Adipocyte (in vitro differentiated cells): ENCODE data around the gene P2RX5.

Experiments
- DNase-seq: peaks from one replicate; pipeline ENCODE4 v3.0.0-alpha.2; 2015; ENCODE audit warnings: low read depth
- H3K27me3 ChIP-seq: replicated peaks from 2 replicates; pipeline ENCODE4 v1.7.0; 2013; ENCODE audit warnings: mild to moderate bottlenecking, low read length, moderate library complexity; ENCODE audit not compliant: control insufficient read depth, insufficient read depth
- H3K36me3 ChIP-seq: 2 replicates; pipeline ENCODE4 v1.7.0; 2013; ENCODE audit warnings: low read length, mild to moderate bottlenecking, moderate library complexity; ENCODE audit not compliant: control insufficient read depth, insufficient read depth, severe bottlenecking
- H3K4me1 ChIP-seq: 2 replicates; pipeline ENCODE4 v1.7.0; 2013; ENCODE audit warnings: mild to moderate bottlenecking, low read length, moderate library complexity; ENCODE audit not compliant: control insufficient read depth, insufficient read depth
- H3K4me3 ChIP-seq: 2 replicates; pipeline ENCODE4 v1.7.0; 2013; ENCODE audit warnings: mild to moderate bottlenecking, low read length, moderate library complexity
- H3K9ac ChIP-seq: 2 replicates; pipeline ENCODE4 v1.7.0; 2013; ENCODE audit warnings: mild to moderate bottlenecking, low read length, moderate library complexity
- H3K9me3 ChIP-seq: 2 replicates; pipeline ENCODE4 v1.7.0; 2013; ENCODE audit warnings: mild to moderate bottlenecking, low read length, moderate library complexity; ENCODE audit not compliant: control insufficient read depth

Gene P2RX5

DNA sequence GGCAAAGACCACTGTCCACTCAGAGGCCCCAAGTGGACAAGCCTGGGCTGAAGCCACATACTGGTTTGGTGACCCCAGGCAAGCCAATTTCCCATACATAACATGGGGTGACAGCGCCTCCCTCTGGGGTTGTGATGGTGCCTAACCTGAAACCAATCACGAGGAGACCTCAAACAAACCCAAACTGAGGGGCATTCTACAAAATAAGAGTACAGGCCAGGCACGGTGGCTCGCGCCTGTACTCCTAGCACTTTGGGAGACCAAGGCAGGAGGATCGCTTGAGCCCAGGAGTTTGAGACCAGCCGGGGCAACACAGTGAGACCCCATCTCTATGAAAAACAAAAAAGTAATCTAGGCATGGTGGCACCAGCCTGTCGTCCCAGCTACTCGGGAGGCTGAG is 3.6 kb downstream of the P2RX5 start:
- no peaks in the 10 kb centered on the region for H3K9me3 ChIP-seq
- H3K9ac ChIP-seq: no peak overlapping the region
- no peaks in the 10 kb centered on the region for H3K36me3 ChIP-seq
- H3K4me3 ChIP-seq: no peak overlapping the region
- DNase-seq: no peak
- H3K27me3 ChIP-seq: peaks cover 10% of the 10 kb centered on the region
- H3K4me1 ChIP-seq: peaks cover 4% of the 10 kb centered on the region

DNA sequence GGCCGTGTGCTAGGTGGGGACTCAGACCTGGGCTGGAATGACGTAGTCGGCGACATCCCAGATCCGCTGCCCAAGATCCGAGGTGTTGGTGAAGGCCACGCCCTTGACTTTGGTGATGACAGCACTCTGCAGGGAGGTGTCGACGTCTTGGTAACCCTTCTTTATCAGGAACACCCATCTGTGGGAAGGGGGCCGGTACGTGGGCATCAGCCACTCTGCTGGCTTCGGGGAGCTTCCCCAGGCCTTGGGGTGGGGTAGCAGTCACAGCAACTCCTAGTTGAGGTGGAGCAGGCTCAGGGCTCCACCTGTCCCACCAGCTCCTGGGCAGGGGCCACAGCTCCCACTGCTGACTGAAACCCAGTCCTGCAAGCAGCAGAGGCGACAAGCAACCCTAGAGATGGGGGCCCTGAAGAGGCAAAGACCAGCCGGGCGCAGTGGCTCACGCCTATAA is 4.3 kb downstream of the P2RX5 start:
- no peak for DNase-seq
- no peak overlapping the region for H3K4me3 ChIP-seq
- H3K9ac ChIP-seq: no peak overlapping the region
- H3K9me3 ChIP-seq: no peaks in the 10 kb centered on the region
- H3K4me1 ChIP-seq: peaks cover 4% of the 10 kb centered on the region
- H3K36me3 ChIP-seq: no peaks in the 10 kb centered on the region
- peaks cover 10% of the 10 kb centered on the region for H3K27me3 ChIP-seq

- no peak for DNase-seq
- Histone ChIP-seq H3K36me3 (no peaks in the 10 kb centered on the region), H3K4me1 (peaks cover under 1% of the 10 kb centered on the region), H3K4me3 (no peak overlapping the region), H3K9ac (no peak overlapping the region), H3K27me3 (peaks cover 11% of the 10 kb centered on the region), H3K9me3 (no peaks in the 10 kb centered on the region)
Measured at GRCh38 chr17:3690094-3690715, 5.8 kb downstream of the P2RX5 start.

DNA sequence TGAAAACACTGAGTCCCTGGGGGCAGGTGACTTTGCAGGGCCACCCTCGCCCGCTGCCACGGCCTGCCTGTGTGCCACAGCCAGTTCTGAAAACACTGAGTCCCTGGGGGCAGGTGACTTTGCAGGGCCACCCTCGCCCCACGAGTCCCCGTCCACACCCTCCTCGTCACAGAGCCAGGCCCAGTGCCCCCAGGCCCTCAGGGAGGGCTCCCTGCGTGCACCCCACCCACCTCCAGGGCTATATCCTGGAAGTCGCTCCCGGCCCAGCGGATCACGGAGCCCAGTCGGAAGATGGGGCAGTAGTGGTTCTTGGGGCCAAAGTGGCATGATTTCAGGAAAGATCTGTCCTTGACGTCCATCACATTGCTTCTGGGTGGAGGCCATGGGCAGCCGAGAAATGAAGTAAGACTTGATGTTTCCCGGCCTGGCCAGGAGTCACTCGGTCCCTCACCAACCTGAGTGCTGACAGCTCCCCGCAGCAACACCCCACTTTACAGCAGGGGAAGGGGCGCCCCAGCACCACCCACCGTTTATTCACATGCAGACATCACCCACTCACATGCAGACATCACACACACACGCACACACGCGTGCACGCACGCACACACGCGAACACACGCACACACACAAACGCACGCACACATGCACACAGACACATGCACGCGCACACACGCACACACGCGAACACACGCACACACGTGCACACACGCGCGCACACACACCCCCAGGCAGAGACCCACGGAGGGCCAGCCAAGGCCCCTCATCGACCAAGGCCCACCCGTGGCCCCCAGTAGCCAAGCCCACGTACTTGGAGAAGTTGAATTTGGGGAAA is 6.5 kb downstream of the P2RX5 start:
- Histone ChIP-seq H3K4me1 (no peaks in the 10 kb centered on the region), H3K9me3 (no peaks in the 10 kb centered on the region), H3K36me3 (no peaks in the 10 kb centered on the region), H3K4me3 (no peak overlapping the region), H3K27me3 (peaks cover 18% of the 10 kb centered on the region), H3K9ac (no peak overlapping the region)
- no peak for DNase-seq

DNA sequence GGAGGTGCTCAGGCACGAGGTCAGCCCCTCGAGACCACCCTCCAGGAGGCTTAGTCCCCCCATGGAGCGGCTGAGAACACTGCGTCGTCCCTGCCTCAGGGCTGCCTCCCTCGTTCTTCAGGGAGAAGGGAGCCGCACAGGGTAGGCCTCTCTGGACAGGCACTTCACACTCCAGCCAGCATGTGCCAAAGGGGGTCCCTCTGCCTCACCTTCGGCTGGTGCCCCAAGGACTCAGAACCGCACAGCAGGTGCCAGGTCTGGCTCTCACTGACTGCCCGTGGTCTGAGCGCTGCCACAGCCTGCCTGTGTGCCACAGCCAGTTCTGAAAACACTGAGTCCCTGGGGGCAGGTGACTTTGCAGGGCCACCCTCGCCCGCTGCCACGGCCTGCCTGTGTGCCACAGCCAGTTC is 7.1 kb downstream of the P2RX5 start:
- Histone ChIP-seq H3K36me3 (no peaks in the 10 kb centered on the region), H3K27me3 (peaks cover 23% of the 10 kb centered on the region), H3K4me1 (no peaks in the 10 kb centered on the region), H3K9ac (no peak overlapping the region), H3K9me3 (no peaks in the 10 kb centered on the region), H3K4me3 (no peak overlapping the region)
- no peak for DNase-seq

- Histone ChIP-seq H3K9me3 (no peaks in the 10 kb centered on the region), H3K9ac (no peak overlapping the region), H3K4me1 (no peaks in the 10 kb centered on the region), H3K36me3 (no peaks in the 10 kb centered on the region), H3K27me3 (peaks cover 26% of the 10 kb centered on the region), H3K4me3 (no peak overlapping the region)
- DNase-seq: no peak
Measured at GRCh38 chr17:3688027-3688553, 7.9 kb downstream of the P2RX5 start.

- H3K4me3 ChIP-seq: no peak overlapping the region
- peaks cover 33% of the 10 kb centered on the region for H3K27me3 ChIP-seq
- no peaks in the 10 kb centered on the region for H3K4me1 ChIP-seq
- no peak for DNase-seq
- H3K36me3 ChIP-seq: no peaks in the 10 kb centered on the region
- H3K9me3 ChIP-seq: no peaks in the 10 kb centered on the region
- no peak overlapping the region for H3K9ac ChIP-seq
Measured at GRCh38 chr17:3685174-3685573, 10.8 kb downstream of the P2RX5 start.

DNA sequence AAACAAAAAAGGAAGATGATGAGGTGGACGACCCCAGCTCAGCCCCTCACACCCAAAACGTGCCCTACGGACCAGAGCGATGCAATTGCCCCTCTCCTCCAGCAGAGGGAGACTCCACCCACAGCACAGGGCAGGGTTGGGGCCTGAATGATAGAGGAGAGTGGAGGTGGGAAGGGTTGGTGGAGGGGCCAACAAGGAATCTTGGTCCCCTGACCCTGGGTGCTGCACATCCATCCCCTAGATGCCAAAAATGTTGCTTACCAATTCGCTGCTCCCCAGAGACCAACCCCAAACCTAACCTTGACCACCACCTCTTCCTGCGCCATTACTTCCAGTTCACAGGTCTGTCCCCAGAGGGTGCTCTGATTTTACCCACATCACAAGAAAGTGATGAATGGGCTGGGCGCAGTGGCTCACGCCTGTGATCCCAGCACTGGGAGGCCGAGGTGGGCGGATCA is 12.9 kb downstream of the P2RX5 start:
- no peak overlapping the region for H3K9ac ChIP-seq
- no peaks in the 10 kb centered on the region for H3K36me3 ChIP-seq
- H3K4me1 ChIP-seq: no peaks in the 10 kb centered on the region
- H3K4me3 ChIP-seq: no peak overlapping the region
- H3K9me3 ChIP-seq: no peaks in the 10 kb centered on the region
- H3K27me3 ChIP-seq: peaks cover 38% of the 10 kb centered on the region
- DNase-seq: peak; percentile 66

DNA sequence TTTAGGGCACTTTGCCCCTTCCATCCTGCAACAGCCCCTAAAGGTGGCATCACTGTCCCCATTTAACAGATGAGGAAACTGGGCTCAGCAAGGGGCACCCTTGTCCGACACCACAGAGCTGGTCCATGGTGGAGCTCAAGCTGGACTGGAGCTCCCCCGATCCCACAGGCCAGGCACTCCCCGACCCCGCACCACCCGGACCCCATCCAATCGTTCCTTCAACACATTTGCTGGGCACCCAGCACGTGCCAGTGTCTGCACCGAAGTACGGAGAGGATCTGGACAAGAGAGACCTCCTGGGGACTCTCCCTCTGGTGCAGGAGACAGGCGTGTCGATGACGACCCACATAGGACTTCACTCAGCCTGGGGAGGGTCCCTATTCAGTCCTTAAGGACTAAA is 13.9 kb downstream of the P2RX5 start:
- DNase-seq: no peak

DNA sequence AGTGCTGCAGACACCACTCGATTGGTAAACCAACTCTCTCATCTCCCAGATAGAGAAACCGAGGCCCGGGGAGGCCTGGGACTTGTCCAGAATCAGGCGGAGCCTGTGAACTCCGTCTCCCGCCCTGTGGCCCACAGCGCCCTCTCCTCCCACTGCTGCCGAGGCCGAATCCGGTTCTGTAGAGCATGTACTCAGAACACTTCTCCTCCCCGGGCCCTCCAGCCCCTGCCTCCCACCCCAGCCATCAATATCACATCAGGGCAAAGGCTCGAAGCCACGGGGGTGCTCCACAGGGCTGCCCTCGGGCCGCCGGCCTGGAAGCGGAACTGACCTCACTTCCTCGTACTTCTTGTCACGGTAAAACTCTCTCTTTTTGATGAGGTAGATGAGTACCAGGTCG is 14.4 kb downstream of the P2RX5 start:
- H3K9ac ChIP-seq: no peak overlapping the region
- H3K36me3 ChIP-seq: no peaks in the 10 kb centered on the region
- H3K4me3 ChIP-seq: no peak overlapping the region
- peaks cover 38% of the 10 kb centered on the region for H3K27me3 ChIP-seq
- H3K4me1 ChIP-seq: no peaks in the 10 kb centered on the region
- no peak for DNase-seq
- H3K9me3 ChIP-seq: no peaks in the 10 kb centered on the region

More for the DNA sequence above, 13.9 kb downstream of the P2RX5 start:
- Histone ChIP-seq H3K9ac (no peak overlapping the region), H3K4me1 (no peaks in the 10 kb centered on the region), H3K4me3 (no peak overlapping the region), H3K27me3 (peaks cover 38% of the 10 kb centered on the region), H3K9me3 (no peaks in the 10 kb centered on the region), H3K36me3 (no peaks in the 10 kb centered on the region)

DNA sequence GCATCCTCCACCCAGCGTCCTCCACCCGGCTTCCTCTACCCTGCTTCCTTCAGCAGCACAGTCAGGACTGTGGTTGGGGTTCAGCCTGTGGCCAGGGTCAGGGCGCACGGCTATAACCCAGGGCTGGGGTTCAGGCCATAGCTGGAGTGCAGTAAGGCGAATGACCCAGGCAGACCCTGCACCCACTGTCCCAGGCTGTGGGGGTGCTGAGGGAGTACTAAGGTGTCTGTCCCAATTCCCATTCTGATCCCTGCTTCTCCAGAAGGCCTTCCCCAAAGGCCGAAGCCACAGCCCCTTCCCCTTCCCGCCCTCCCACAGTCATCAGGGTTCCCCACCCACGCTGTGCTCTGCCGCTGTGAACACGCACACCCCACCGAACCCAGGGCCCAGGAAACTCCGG is 14.9 kb downstream of the P2RX5 start:
- Histone ChIP-seq H3K4me3 (no peak overlapping the region), H3K4me1 (no peaks in the 10 kb centered on the region), H3K36me3 (no peaks in the 10 kb centered on the region), H3K9ac (no peak overlapping the region), H3K9me3 (no peaks in the 10 kb centered on the region), H3K27me3 (peaks cover 38% of the 10 kb centered on the region)
- no peak for DNase-seq
